Skeletal muscle satellite cell (primary cell): ENCODE data around the gene NOP53.
"Not testable (repeated sequence)": the region's sequence is repeated elsewhere in the genome, so short reads cannot be mapped to it uniquely, and the experiment has no call there.

Source experiments
- H3K27me3 ChIP-seq: 2 replicates; pipeline ENCODE4 v1.7.0; 2013; ENCODE audit warnings: low read length; ENCODE audit not compliant: control insufficient read depth, insufficient read depth
- H3K36me3 ChIP-seq: 2 replicates; pipeline ENCODE4 v1.7.0; 2013; ENCODE audit warnings: mild to moderate bottlenecking, control low read depth, low read length; ENCODE audit not compliant: insufficient read depth
- H3K4me1 ChIP-seq: 2 replicates; pipeline ENCODE4 v1.7.0; 2013; ENCODE audit warnings: low read length; ENCODE audit not compliant: control insufficient read depth, insufficient read depth
- H3K4me2 ChIP-seq: 2 replicates; pipeline ENCODE4 v1.7.0; 2013; ENCODE audit warnings: mild to moderate bottlenecking, low read length
- H3K4me3 ChIP-seq: 2 replicates; pipeline ENCODE4 v1.7.0; 2013; ENCODE audit warnings: low read length
- H3K9ac ChIP-seq: 2 replicates; pipeline ENCODE4 v1.7.0; 2013; ENCODE audit warnings: mild to moderate bottlenecking, low read depth, low read length, moderate library complexity
- H3K9me3 ChIP-seq: replicated peaks from 2 replicates; pipeline ENCODE4 v1.7.0; 2013; ENCODE audit warnings: mild to moderate bottlenecking, control low read depth, low read length

Gene NOP53

GRCh38 chr19:47756953-47757608 is 11.7 kb downstream of the NOP53 start:
- Histone ChIP-seq H3K9ac (no peak overlapping the region), H3K4me2 (no peak overlapping the region), H3K36me3 (peaks cover 60% of the 10 kb centered on the region), H3K4me3 (no peak overlapping the region), H3K4me1 (no peaks in the 10 kb centered on the region), H3K9me3 (no peaks in the 10 kb centered on the region), H3K27me3 (no peaks in the 10 kb centered on the region)

- Histone ChIP-seq H3K4me2 (no peak overlapping the region), H3K9me3 (no peaks in the 10 kb centered on the region), H3K9ac (no peak overlapping the region), H3K36me3 (peaks cover 53% of the 10 kb centered on the region), H3K4me1 (no peaks in the 10 kb centered on the region), H3K4me3 (no peak overlapping the region), H3K27me3 (no peaks in the 10 kb centered on the region)
These were observed 12.5 kb downstream of the NOP53 start for GRCh38 chr19:47757617-47758442.

- H3K4me2 ChIP-seq, result no peak overlapping the region
- no peaks in the 10 kb centered on the region for H3K9me3 ChIP-seq
- H3K27me3 ChIP-seq, result no peaks in the 10 kb centered on the region
- peaks cover 48% of the 10 kb centered on the region for H3K36me3 ChIP-seq
- H3K4me3 ChIP-seq, result no peak overlapping the region
- H3K4me1 ChIP-seq, result no peaks in the 10 kb centered on the region
- no peak overlapping the region for H3K9ac ChIP-seq
These were observed 13.1 kb downstream of the NOP53 start for GRCh38 chr19:47758443-47758804.

GRCh38 chr19:47760632-47760999 is 15.3 kb downstream of the NOP53 start:
- H3K4me2 ChIP-seq, result no peak overlapping the region
- H3K4me1 ChIP-seq, result no peaks in the 10 kb centered on the region
- no peak overlapping the region for H3K9ac ChIP-seq
- H3K9me3 ChIP-seq, result no peaks in the 10 kb centered on the region
- H3K36me3 ChIP-seq, result peaks cover 38% of the 10 kb centered on the region
- no peaks in the 10 kb centered on the region for H3K27me3 ChIP-seq
- no peak overlapping the region for H3K4me3 ChIP-seq

GRCh38 chr19:47761566-47761965 is 16.2 kb downstream of the NOP53 start:
- Histone ChIP-seq H3K9ac (no peak overlapping the region), H3K4me1 (no peaks in the 10 kb centered on the region), H3K4me3 (no peak overlapping the region), H3K27me3 (no peaks in the 10 kb centered on the region), H3K9me3 (no peaks in the 10 kb centered on the region), H3K36me3 (peaks cover 29% of the 10 kb centered on the region), H3K4me2 (no peak overlapping the region)

DNA sequence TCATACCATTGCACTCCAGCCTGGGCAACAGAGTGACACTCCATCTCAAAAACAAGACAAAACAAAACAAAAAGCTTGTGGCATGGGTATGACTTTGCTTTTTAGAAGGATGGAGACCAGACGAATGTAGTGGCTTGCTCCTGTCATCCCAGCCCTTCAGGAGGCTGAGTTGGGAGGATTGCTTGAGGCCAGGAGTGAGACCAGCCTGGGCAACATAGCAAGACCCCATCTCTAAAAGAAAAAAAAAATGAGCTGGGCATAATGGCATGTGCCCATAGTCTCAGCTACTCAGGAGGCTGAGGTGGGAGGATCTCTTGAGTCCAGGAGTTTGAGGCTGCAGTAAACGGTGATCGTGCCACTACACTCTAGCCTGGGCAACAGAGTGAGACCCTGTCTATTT is 16.8 kb downstream of the NOP53 start:
- Histone ChIP-seq H3K27me3 (no peaks in the 10 kb centered on the region), H3K4me2 (no peak overlapping the region), H3K9ac (no peak overlapping the region), H3K36me3 (peaks cover 23% of the 10 kb centered on the region), H3K4me3 (no peak overlapping the region), H3K4me1 (no peaks in the 10 kb centered on the region), H3K9me3 (no peaks in the 10 kb centered on the region)

DNA sequence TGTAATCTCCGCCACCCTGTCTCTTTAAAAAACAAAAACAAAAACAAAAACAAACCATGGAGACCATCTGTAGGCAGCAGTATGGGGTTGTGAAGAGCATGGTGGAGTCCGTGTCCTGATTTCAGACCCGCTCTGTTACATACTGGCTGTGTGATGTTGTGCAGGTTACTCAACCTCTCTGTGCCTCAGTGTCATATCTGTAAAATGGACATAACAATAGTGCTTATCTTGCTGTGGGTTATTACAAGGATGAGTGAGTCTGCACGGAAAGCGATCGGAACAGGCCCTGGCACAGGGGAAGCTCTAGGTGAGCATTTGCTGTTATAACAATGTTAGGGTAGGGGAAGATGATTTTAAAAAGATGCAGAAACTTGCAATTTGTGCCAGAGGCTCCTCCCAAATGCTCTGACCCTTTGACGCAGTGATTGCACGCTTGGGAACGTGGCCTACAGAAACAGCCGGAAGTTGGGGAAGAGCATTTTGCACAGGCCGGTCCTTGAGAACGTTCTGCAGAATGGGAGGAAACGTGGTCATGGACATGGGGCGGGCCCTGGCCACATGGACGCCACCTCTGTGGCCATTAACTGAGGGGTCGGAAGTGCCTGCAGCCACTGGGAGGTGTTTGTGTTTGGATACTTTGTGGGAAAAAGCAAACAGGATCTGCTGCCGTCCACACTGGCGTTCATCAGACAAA is 17.4 kb downstream of the NOP53 start:
- Histone ChIP-seq H3K36me3 (peaks cover 17% of the 10 kb centered on the region), H3K9me3 (no peaks in the 10 kb centered on the region), H3K4me3 (no peak overlapping the region), H3K27me3 (no peaks in the 10 kb centered on the region), H3K9ac (no peak overlapping the region), H3K4me1 (no peaks in the 10 kb centered on the region), H3K4me2 (no peak overlapping the region)

GRCh38 chr19:47764705-47765104 is 19.4 kb downstream of the NOP53 start:
- H3K4me1 ChIP-seq, H3K27me3 ChIP-seq: not testable (repeated sequence)

GRCh38 chr19:47765523-47766358 is 20.4 kb downstream of the NOP53 start:
- no peaks in the 10 kb centered on the region for H3K4me1 ChIP-seq

More at GRCh38 chr19:47764705-47765104, 19.4 kb downstream of the NOP53 start:
- H3K4me3 ChIP-seq, H3K9ac ChIP-seq, H3K36me3 ChIP-seq, H3K9me3 ChIP-seq, H3K4me2 ChIP-seq: not testable (repeated sequence)

GRCh38 chr19:47766359-47766620 is 20.9 kb downstream of the NOP53 start:
- H3K4me1 ChIP-seq, result no peaks in the 10 kb centered on the region
- peaks cover 4% of the 10 kb centered on the region for H3K27me3 ChIP-seq
- H3K4me3 ChIP-seq, result no peak overlapping the region
- no peak overlapping the region for H3K4me2 ChIP-seq
- no peaks in the 10 kb centered on the region for H3K36me3 ChIP-seq
- no peak overlapping the region for H3K9ac ChIP-seq
- no peaks in the 10 kb centered on the region for H3K9me3 ChIP-seq

More at GRCh38 chr19:47765523-47766358, 20.4 kb downstream of the NOP53 start:
- H3K9me3 ChIP-seq, result no peaks in the 10 kb centered on the region
- H3K36me3 ChIP-seq, result no peaks in the 10 kb centered on the region
- no peak overlapping the region for H3K4me3 ChIP-seq
- H3K27me3 ChIP-seq, result peaks cover 4% of the 10 kb centered on the region
- no peak overlapping the region for H3K4me2 ChIP-seq
- H3K9ac ChIP-seq, result no peak overlapping the region

DNA sequence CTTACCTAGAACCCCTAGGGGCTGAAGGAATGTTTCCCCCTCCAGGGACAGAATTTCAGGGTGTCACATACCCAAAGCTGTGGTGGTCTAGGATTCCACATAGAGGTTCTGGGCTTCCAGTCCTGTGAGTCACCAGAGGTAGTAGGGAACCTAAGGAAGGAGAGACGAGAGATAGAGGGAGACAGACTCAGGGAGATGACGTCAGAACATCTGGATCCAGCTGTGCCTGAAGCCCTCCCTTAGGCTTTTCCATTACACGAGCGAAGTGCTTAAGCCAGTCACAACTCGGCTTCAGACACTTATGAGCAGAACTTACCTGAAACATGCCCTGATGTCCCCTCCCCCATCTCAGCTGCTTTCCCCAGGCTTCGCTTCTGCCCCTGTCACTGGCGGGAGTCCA is 21.3 kb downstream of the NOP53 start:
- Histone ChIP-seq H3K9ac (no peak overlapping the region), H3K36me3 (no peaks in the 10 kb centered on the region), H3K4me3 (no peak overlapping the region), H3K27me3 (peaks cover 4% of the 10 kb centered on the region), H3K9me3 (no peaks in the 10 kb centered on the region), H3K4me1 (no peaks in the 10 kb centered on the region), H3K4me2 (no peak overlapping the region)
